Esophagus squamous epithelium (tissue), 4 donors: ENCODE results near the gene CECR2.

Experiments
- CTCF ChIP-seq, 6 experiments: fragments of 450-650 bp in 4 of 6; fragments of 200-600 bp in 2 of 6; sonication (generic) in 2 of 6; IDR thresholded peaks; one replicate each; pipeline ENCODE4 v1.5.1; 2016 to 2019; ENCODE audit warnings: antibody characterized with exemption in 6 of 6, mild to moderate bottlenecking in 4 of 6, moderate library complexity in 4 of 6
- POLR2A ChIP-seq, 4 donors: fragments of 450-650 bp; IDR thresholded peaks; one replicate each; pipeline ENCODE4 v1.6.1; 2017; ENCODE audit warnings: antibody characterized with exemption in 4 of 4, mild to moderate bottlenecking in 4 of 4, moderate library complexity in 3 of 4

- TF ChIP-seq CTCF (IDR thresholded peaks at IDR 0.05) (no peak), POLR2A (IDR thresholded peaks at IDR 0.05) (no peak)
Measured at GRCh38 chr22:17597217-17597616, 228.0 kb downstream of the CECR2 start.
